HEK293 (cell line): ENCODE results near the gene PPFIA1.

Experiments used
- BCL11B ChIP-seq: fragments of 450-650 bp; formaldehyde crosslinking; IDR thresholded peaks from 2 replicates; pipeline ENCODE4 v1.5.1; 2016; ENCODE audit warnings: low read depth, missing biosample characterization, missing genetic modification characterization
- EGR2 ChIP-seq: fragments of 450-650 bp; formaldehyde crosslinking; IDR thresholded peaks from 2 replicates; pipeline ENCODE4 v1.5.1; 2016; ENCODE audit warnings: low read depth, missing biosample characterization, missing genetic modification characterization
- ELK4 ChIP-seq: IDR thresholded peaks from 2 replicates; pipeline ENCODE4 v1.6.1; 2011; ENCODE audit warnings: mild to moderate bottlenecking, low read depth, low read length, borderline replicate concordance
- GFI1B ChIP-seq: fragments of 450-650 bp; formaldehyde crosslinking; IDR thresholded peaks from 2 replicates; pipeline ENCODE4 v1.5.1; 2016; ENCODE audit warnings: missing biosample characterization, missing genetic modification characterization
- HOXA7 ChIP-seq: sonication (generic); formaldehyde crosslinking; IDR thresholded peaks from 2 replicates; pipeline ENCODE4 v1.8.1; 2022; ENCODE audit warnings: missing genetic modification reagents, borderline replicate concordance
- HOXC10 ChIP-seq: sonication (generic); formaldehyde crosslinking; IDR thresholded peaks from 2 replicates; pipeline ENCODE4 v1.8.1; 2023; ENCODE audit warnings: mild to moderate bottlenecking, missing genetic modification reagents
- KLF10 ChIP-seq: fragments of 450-650 bp; IDR thresholded peaks from 2 replicates; pipeline ENCODE4 v1.5.1; 2018; ENCODE audit warnings: missing biosample characterization, mild to moderate bottlenecking, missing genetic modification characterization
- KLF16 ChIP-seq: fragments of 450-650 bp; formaldehyde crosslinking; IDR thresholded peaks from 2 replicates; pipeline ENCODE4 v1.5.1; 2017; ENCODE audit warnings: missing biosample characterization, missing genetic modification characterization
- KLF17 ChIP-seq: fragments of 450-650 bp; formaldehyde crosslinking; IDR thresholded peaks from 2 replicates; pipeline ENCODE4 v1.5.1; 2016; ENCODE audit warnings: missing biosample characterization, missing genetic modification characterization
- KLF9 ChIP-seq: fragments of 450-650 bp; formaldehyde crosslinking; IDR thresholded peaks from 2 replicates; pipeline ENCODE4 v1.5.1; 2016; ENCODE audit warnings: missing biosample characterization, missing genetic modification characterization, low read depth
- SALL2 ChIP-seq: fragments of 450-650 bp; formaldehyde crosslinking; IDR thresholded peaks from 2 replicates; pipeline ENCODE4 v1.5.0; 2017; ENCODE audit warnings: missing biosample characterization, mild to moderate bottlenecking, missing genetic modification characterization, borderline replicate concordance
- SETDB1 ChIP-seq: IDR thresholded peaks from one replicate; pipeline ENCODE4 v1.6.1; 2017; ENCODE audit warnings: mild to moderate bottlenecking, low read length, moderate library complexity, mixed read lengths; ENCODE audit not compliant: insufficient read length
- SP2 ChIP-seq: fragments of 450-650 bp; formaldehyde crosslinking; IDR thresholded peaks from 2 replicates; pipeline ENCODE4 v1.5.1; 2016; ENCODE audit warnings: missing biosample characterization, missing genetic modification characterization
- YY1 ChIP-seq: fragments of 450-650 bp; formaldehyde crosslinking; IDR thresholded peaks from 2 replicates; pipeline ENCODE4 v1.5.1; 2018; ENCODE audit warnings: missing biosample characterization, missing genetic modification characterization
- ZBTB11 ChIP-seq: fragments of 450-650 bp; formaldehyde crosslinking; conservative IDR thresholded peaks from 2 replicates; pipeline ENCODE4 v1.5.1; 2016; ENCODE audit warnings: low read depth, missing biosample characterization, missing genetic modification characterization
- ZBTB20 ChIP-seq: fragments of 450-650 bp; formaldehyde crosslinking; IDR thresholded peaks from 2 replicates; pipeline ENCODE4 v1.5.1; 2016; ENCODE audit warnings: missing biosample characterization, missing genetic modification characterization
- ZFP41 ChIP-seq: fragments of 450-650 bp; formaldehyde crosslinking; IDR thresholded peaks from 2 replicates; pipeline ENCODE4 v1.5.1; 2016; ENCODE audit warnings: missing biosample characterization, missing genetic modification characterization, borderline replicate concordance
- ZNF2 ChIP-seq: fragments of 450-650 bp; formaldehyde crosslinking; IDR thresholded peaks from 2 replicates; pipeline ENCODE4 v1.5.1; 2016; ENCODE audit warnings: missing biosample characterization, missing genetic modification characterization
- ZNF23 ChIP-seq: fragments of 450-650 bp; formaldehyde crosslinking; IDR thresholded peaks from 2 replicates; pipeline ENCODE4 v1.5.1; 2016; ENCODE audit warnings: missing biosample characterization, missing genetic modification characterization, borderline replicate concordance
- ZNF324 ChIP-seq: fragments of 450-650 bp; formaldehyde crosslinking; IDR thresholded peaks from 2 replicates; pipeline ENCODE4 v1.5.1; 2016; ENCODE audit warnings: missing biosample characterization, missing genetic modification characterization
- ZNF335 ChIP-seq: fragments of 450-650 bp; formaldehyde crosslinking; conservative IDR thresholded peaks from 2 replicates; pipeline ENCODE4 v1.5.1; 2016; ENCODE audit warnings: missing biosample characterization, missing genetic modification characterization
- ZNF366 ChIP-seq: fragments of 450-650 bp; formaldehyde crosslinking; conservative IDR thresholded peaks from 2 replicates; pipeline ENCODE4 v1.5.1; 2016; ENCODE audit warnings: missing biosample characterization, missing genetic modification characterization
- ZNF416 ChIP-seq: fragments of 450-650 bp; formaldehyde crosslinking; IDR thresholded peaks from 2 replicates; pipeline ENCODE4 v1.5.1; 2016; ENCODE audit warnings: missing biosample characterization, missing genetic modification characterization
- ZNF426 ChIP-seq: fragments of 450-650 bp; formaldehyde crosslinking; IDR thresholded peaks from 2 replicates; pipeline ENCODE4 v1.5.1; 2017; ENCODE audit warnings: missing biosample characterization, missing genetic modification characterization, mild to moderate bottlenecking, inconsistent platforms, moderate library complexity
- ZNF501 ChIP-seq: fragments of 450-650 bp; formaldehyde crosslinking; IDR thresholded peaks from 2 replicates; pipeline ENCODE4 v1.5.1; 2016; ENCODE audit warnings: missing biosample characterization, missing genetic modification characterization
- ZNF571 ChIP-seq: fragments of 450-650 bp; formaldehyde crosslinking; IDR thresholded peaks from 2 replicates; pipeline ENCODE4 v1.5.0; 2017; ENCODE audit warnings: missing biosample characterization, missing genetic modification characterization
- ZNF610 ChIP-seq: fragments of 450-650 bp; formaldehyde crosslinking; IDR thresholded peaks from 2 replicates; pipeline ENCODE4 v1.5.1; 2016; ENCODE audit warnings: missing biosample characterization, missing genetic modification characterization, borderline replicate concordance
- ZNF692 ChIP-seq: fragments of 450-650 bp; formaldehyde crosslinking; IDR thresholded peaks from 2 replicates; pipeline ENCODE4 v1.5.1; 2016; ENCODE audit warnings: missing biosample characterization, missing genetic modification characterization
- ZNF776 ChIP-seq: fragments of 450-650 bp; formaldehyde crosslinking; IDR thresholded peaks from 2 replicates; pipeline ENCODE4 v1.5.0; 2017; ENCODE audit warnings: missing biosample characterization, missing genetic modification characterization, borderline replicate concordance
- ZXDB ChIP-seq: fragments of 450-650 bp; formaldehyde crosslinking; IDR thresholded peaks from 2 replicates; pipeline ENCODE4 v1.5.1; 2016; ENCODE audit warnings: missing biosample characterization, missing genetic modification characterization
- TF ChIP-seq, protein P1 (sequence below): fragments of 450-650 bp; formaldehyde crosslinking; IDR thresholded peaks from 2 replicates; pipeline ENCODE4 v1.5.1; 2016; ENCODE audit warnings: missing biosample characterization, missing genetic modification characterization

PPFIA1 gene

DNA sequence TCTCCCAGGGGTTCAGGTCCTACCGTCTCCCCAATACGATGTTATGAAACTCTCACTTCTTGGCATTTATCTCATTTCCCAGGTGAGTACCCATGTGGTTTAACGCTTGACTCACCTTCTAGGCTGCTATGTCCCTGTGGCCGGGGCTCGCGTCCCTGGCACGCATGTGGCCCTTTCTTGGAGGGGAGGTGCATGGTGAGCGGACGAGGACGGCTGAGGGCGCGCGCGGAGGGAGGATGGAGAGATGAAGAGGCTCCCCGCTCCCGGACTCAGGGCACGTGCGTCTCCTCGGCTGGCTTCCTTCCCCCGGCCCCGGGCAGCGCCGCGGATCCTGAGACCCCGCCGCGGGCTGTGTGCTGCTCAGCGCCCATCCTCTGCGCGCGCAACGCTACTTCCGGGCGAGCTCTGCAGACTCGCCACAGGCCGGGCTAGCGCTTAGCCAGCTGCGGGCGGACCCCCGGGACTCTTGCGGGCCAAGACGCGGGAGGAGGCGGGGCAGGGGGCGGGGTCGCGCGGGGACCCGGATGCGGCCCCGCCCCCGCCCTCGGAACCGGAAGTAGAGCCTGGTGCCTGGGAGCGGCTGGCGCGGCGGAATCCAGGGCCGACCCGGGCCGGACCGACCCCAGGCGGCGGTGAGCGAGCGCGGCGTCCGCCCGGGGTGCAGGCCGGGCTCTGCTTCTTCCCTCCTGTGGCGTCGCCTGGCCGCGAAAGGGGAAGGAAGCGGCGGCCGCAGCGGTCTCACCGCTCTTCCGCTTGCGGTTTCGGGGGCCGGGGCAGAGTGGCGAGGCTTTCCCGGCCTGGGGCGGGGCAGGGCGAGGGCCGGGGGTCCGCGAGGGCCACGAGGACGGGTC, 127.7 kb downstream of the PPFIA1 start, which contains the start of gene CTTN (continued):
- TF ChIP-seq ZNF324 (tag by site-specific recombination) (peak; percentile 64; the same call in 1 of the 2 replicates), ZNF426 (tag by site-specific recombination) (no peak), ZXDB (tag by site-specific recombination) (peak; percentile 45; the same call in 1 of the 2 replicates), ZNF571 (tag by site-specific recombination) (no peak), KLF10 (tag by site-specific recombination) (peak; percentile 90), ZNF610 (tag by site-specific recombination) (0 out of 2 replicates have a peak, but pooled peaks have one; percentile 48), ZBTB11 (tag by site-specific recombination) (peak; percentile 64), SP2 (tag by site-specific recombination) (peak; percentile 66), SALL2 (tag by site-specific recombination) (no peak), GFI1B (no peak), HOXA7 (CRISPR knock-in tag) (no peak), SETDB1 (no peak), ZFP41 (tag by site-specific recombination) (no peak), ZNF2 (tag by site-specific recombination) (0 out of 2 replicates have a peak, but pooled peaks have one; percentile 35), KLF9 (peak; percentile 95), KLF17 (tag by site-specific recombination) (peak; percentile 42; the same call in 1 of the 2 replicates), KLF16 (tag by site-specific recombination) (peak; percentile 66; the same call in 1 of the 2 replicates), ELK4 (peak; percentile 61; the same call in 1 of the 2 replicates), ZNF776 (tag by site-specific recombination) (no peak), ZNF23 (tag by site-specific recombination) (no peak), ZNF501 (tag by site-specific recombination) (peak; percentile 31; the same call in 1 of the 2 replicates), ZNF692 (tag by site-specific recombination) (no peak), ZBTB20 (tag by site-specific recombination) (peak; percentile 90), HOXC10 (CRISPR knock-in tag) (no peak), YY1 (tag by site-specific recombination) (peak; percentile 24; the same call in 1 of the 2 replicates), ZNF416 (tag by site-specific recombination) (no peak), ZNF335 (tag by site-specific recombination) (peak; percentile 89), BCL11B (tag by site-specific recombination) (no peak), ZNF366 (tag by site-specific recombination) (peak; percentile 75), EGR2 (tag by site-specific recombination) (no peak)
- TF ChIP-seq, protein P1, sequence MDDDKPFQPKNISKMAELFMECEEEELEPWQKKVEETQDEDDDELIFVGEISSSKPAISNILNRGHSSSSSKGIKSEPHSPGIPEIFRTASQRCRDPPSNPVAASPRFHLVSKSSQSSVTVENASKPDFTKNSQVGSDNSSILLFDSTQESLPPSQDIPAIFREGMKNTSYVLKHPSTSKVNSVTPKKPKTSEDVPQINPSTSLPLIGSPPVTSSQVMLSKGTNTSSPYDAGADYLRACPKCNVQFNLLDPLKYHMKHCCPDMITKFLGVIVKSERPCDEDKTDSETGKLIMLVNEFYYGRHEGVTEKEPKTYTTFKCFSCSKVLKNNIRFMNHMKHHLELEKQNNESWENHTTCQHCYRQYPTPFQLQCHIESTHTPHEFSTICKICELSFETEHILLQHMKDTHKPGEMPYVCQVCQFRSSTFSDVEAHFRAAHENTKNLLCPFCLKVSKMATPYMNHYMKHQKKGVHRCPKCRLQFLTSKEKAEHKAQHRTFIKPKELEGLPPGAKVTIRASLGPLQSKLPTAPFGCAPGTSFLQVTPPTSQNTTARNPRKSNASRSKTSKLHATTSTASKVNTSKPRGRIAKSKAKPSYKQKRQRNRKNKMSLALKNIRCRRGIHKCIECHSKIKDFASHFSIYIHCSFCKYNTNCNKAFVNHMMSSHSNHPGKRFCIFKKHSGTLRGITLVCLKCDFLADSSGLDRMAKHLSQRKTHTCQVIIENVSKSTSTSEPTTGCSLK (tag by site-specific recombination): no peak
